ENCODE data around the gene DIDO1. TPM values are rescaled to one million over a fixed set of nuclear protein-coding genes. Genes with fewer than 3 reads are reported as not detected.

DIDO1 gene
- total RNA-seq, 4 donors from 2014 or later: 67.7 to 92.9 (median 72.2) TPM

GRCh38 chr20:62828511-62829230 is 97.6 kb downstream of the DIDO1 start:
- H3K4me1 ChIP-seq: peaks cover 42 to 79% of the 10 kb centered on the region in 2 donors
- intact Hi-C loops (cut with DNase I): no loop called here
- no peaks in the 10 kb centered on the region for H3K9me3 ChIP-seq
- DNase-seq: no peak
- H3K4me3 ChIP-seq (replicated peaks in 1 of 3): no peak overlapping the region
- 68 to 76% methylated on average over 16 to 21 of the region's 29 CpGs for WGBS, 2 donors
- no peaks in the 10 kb centered on the region for H3K27me3 ChIP-seq
- peak overlapping the region in 1 of 3 donors; percentile 70 for H3K27ac ChIP-seq
- no peaks in the 10 kb centered on the region for H3K36me3 ChIP-seq
- no peak for TF ChIP-seq POLR2A (IDR thresholded peaks at IDR 0.05)
- TF ChIP-seq, protein P1, sequence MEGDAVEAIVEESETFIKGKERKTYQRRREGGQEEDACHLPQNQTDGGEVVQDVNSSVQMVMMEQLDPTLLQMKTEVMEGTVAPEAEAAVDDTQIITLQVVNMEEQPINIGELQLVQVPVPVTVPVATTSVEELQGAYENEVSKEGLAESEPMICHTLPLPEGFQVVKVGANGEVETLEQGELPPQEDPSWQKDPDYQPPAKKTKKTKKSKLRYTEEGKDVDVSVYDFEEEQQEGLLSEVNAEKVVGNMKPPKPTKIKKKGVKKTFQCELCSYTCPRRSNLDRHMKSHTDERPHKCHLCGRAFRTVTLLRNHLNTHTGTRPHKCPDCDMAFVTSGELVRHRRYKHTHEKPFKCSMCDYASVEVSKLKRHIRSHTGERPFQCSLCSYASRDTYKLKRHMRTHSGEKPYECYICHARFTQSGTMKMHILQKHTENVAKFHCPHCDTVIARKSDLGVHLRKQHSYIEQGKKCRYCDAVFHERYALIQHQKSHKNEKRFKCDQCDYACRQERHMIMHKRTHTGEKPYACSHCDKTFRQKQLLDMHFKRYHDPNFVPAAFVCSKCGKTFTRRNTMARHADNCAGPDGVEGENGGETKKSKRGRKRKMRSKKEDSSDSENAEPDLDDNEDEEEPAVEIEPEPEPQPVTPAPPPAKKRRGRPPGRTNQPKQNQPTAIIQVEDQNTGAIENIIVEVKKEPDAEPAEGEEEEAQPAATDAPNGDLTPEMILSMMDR (IDR thresholded peaks at IDR 0.05): no peak

DNA sequence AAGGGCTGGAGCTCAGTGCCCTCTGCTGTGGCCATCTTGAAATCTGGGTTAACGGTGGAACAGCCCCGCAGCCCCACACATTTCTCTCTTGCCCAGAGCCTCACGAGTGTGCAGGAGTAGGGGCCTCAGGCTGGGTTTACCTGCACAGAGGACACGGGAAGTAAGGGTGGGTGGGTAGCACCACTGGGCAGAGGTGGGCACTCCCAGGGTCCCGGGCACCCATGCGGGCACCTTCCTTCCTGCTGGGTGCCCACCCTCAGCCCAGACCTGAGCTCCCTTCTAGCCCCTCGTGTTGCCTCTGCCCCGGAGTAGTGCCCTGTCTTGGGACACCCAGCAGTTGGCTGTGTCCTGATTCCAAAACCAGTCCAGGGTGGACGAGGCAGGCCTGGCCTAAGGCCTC is 98.3 kb downstream of the DIDO1 start:
- Histone ChIP-seq H3K9me3 (no peaks in the 10 kb centered on the region), H3K4me3 (replicated peaks in 1 of 3) (no peak overlapping the region), H3K27me3 (no peaks in the 10 kb centered on the region), H3K27ac (peak overlapping the region in 1 of 3 donors; percentile 70), H3K4me1 (peaks cover 39 to 79% of the 10 kb centered on the region in 2 donors), H3K36me3 (no peaks in the 10 kb centered on the region)
- no peak for DNase-seq
- intact Hi-C loops (cut with DNase I): no loop called here
- no peak for TF ChIP-seq POLR2A (IDR thresholded peaks at IDR 0.05)
- TF ChIP-seq, protein P1 (IDR thresholded peaks at IDR 0.05): no peak
- WGBS, 2 donors: 83% methylated on average over 6 of the region's 9 CpGs; no CpG with 5 or more reads in 1 of the 2 donors

Small RNAs within 50 kb of the gene (small RNA-seq; reads per million reads assigned to genes)
- gene DPH3P1: not detected

Other genes with a start within 250 kb of the DIDO1 start
- under 1 TPM in 1 of 4 donors, not detected in 3; 0.67 TPM for gene NTSR1, start 217.7 kb downstream of the DIDO1 start, total RNA-seq
- 10 to 100 TPM in 3 of 4 donors, 1 to 10 TPM in 1; 9.9 to 14.6 (median 12.4) TPM for gene MRGBP, start 130.0 kb downstream of the DIDO1 start, total RNA-seq
- 10 to 100 TPM; 50.0 to 67.6 (median 63.7) TPM for gene OGFR, start 121.7 kb downstream of the DIDO1 start, total RNA-seq
- 100 to 1,000 TPM in 1 of 4 donors, 10 to 100 TPM in 2, 1 to 10 TPM in 1; 5.3 to 113 (median 62.8) TPM for gene COL9A3, start 109.5 kb downstream of the DIDO1 start, total RNA-seq
- 10 to 100 TPM; 15.3 to 26.6 (median 20.6) TPM for gene TCFL5, start 64.7 kb downstream of the DIDO1 start, total RNA-seq
- 10 to 100 TPM; 30.3 to 38.5 (median 34.5) TPM for gene GID8, start 11.6 kb upstream of the DIDO1 start, total RNA-seq
- gene SLC17A9, start 26.2 kb upstream of the DIDO1 start, total RNA-seq: 1 to 10 TPM in 2 of 4 donors, under 1 TPM in 2; 0.68 to 1.6 (median 1.00) TPM
- not detected for gene BHLHE23, start 80.5 kb upstream of the DIDO1 start, total RNA-seq